HepG2 (cell line): Measurements from ENCODE around the gene CPM. TPM values are rescaled to one million over a fixed set of nuclear protein-coding genes. Genes with fewer than 3 reads are reported as not detected.

Experiments used
- ATAC-seq: fragments of 200-7000 bp; cut with Tn5 transposase; 3 replicates; pipeline ENCODE4 v1.9.1; 2020; ENCODE audit warnings: mild to moderate bottlenecking, moderate library complexity
- BruUV-seq: library from RNA; stranded (reverse); fragments of 400-500 nt; replicated peaks from 2 replicates; lab custom pipeline; 2021; lab: Mats Ljungman, UMichigan
- CTCF ChIA-PET: fragments of 300-600 bp; formaldehyde crosslinking; extraction: SDS; loops from one replicate; lab custom pipeline; 2021; ENCODE audit warnings: low total read pairs, inconsistent platforms, low intra/inter-chr PET ratio; lab: Yijun Ruan, JAX
- POLR2A ChIA-PET: fragments of 350-600 bp; sonication (Branson Sonifier 250); formaldehyde crosslinking; loops from one replicate; lab custom pipeline; 2020; ENCODE audit warnings: antibody characterized with exemption, inconsistent platforms; lab: Yijun Ruan, JAX
- DNase-seq: peaks from one replicate; pipeline ENCODE4 v3.0.0-alpha.2; 2015; ENCODE audit warnings: low spot score
- FAIRE-seq: peaks from 3 replicates; lab custom pipeline; 2011; peaks lifted over from hg19 to GRCh38; lab: Jason Lieb, UNC
- H2AFZ ChIP-seq: one replicate; pipeline ENCODE4 v1.6.1; 2011; ENCODE audit warnings: low read length, inconsistent platforms
- H3K27ac ChIP-seq: fragments of 300-600 bp; 3 replicates; pipeline ENCODE4 v1.8.0; 2011; ENCODE audit warnings: mixed run types, mild to moderate bottlenecking, mixed read lengths, low read length, inconsistent platforms; ENCODE audit not compliant: insufficient read depth; ENCODE audit errors: extremely low read length
- H3K27me3 ChIP-seq, 2 experiments: fragments of 200-600 bp in 1 of 2; 2 replicates in 1 of 2; 3 replicates in 1 of 2; pipeline versions ENCODE4 v1.6.0 to v1.8.0; 2011; ENCODE audit warnings: low read length in 2 of 2, mild to moderate bottlenecking in 2 of 2, moderate library complexity in 2 of 2, inconsistent platforms in 1 of 2; ENCODE audit not compliant: insufficient read depth in 2 of 2, control insufficient read depth in 1 of 2
- H3K36me3 ChIP-seq, 2 experiments: fragments of 200-600 bp in 1 of 2; replicated peaks in 1 of 2; 2 replicates in 1 of 2; 3 replicates in 1 of 2; pipeline versions ENCODE4 v1.5.1 to v1.8.0; 2011; ENCODE audit warnings: low read length in 2 of 2, inconsistent platforms in 1 of 2; ENCODE audit not compliant: insufficient read depth in 2 of 2, control insufficient read depth in 1 of 2
- H3K4me1 ChIP-seq: 2 replicates; pipeline ENCODE4 v1.5.1; 2012; ENCODE audit warnings: low read length, inconsistent platforms; ENCODE audit not compliant: insufficient read depth
- H3K4me2 ChIP-seq: 2 replicates; pipeline ENCODE4 v1.6.0; 2011; ENCODE audit warnings: low read depth, low read length, inconsistent platforms
- H3K4me3 ChIP-seq, 3 experiments: fragments of 200-600 bp in 1 of 3; sonication (generic), shearing (Covaris generic) in 1 of 3; replicated peaks in 1 of 3; 2 replicates each; pipeline ENCODE4 v1.5.1; 2011 to 2016; ENCODE audit warnings: low read length in 3 of 3, inconsistent platforms in 2 of 3, low read depth in 2 of 3, mild to moderate bottlenecking in 2 of 3, control low read depth in 1 of 3, mixed read lengths in 1 of 3; ENCODE audit not compliant: insufficient read depth in 1 of 3
- H3K79me2 ChIP-seq: one replicate; pipeline ENCODE4 v1.6.1; 2011; ENCODE audit warnings: low read length, inconsistent platforms; ENCODE audit not compliant: insufficient read depth
- H3K9ac ChIP-seq: 2 replicates; pipeline ENCODE4 v1.6.0; 2011; ENCODE audit warnings: mild to moderate bottlenecking, low read depth, low read length, inconsistent platforms; ENCODE audit not compliant: insufficient read depth
- H3K9me3 ChIP-seq: 2 replicates; pipeline ENCODE4 v1.5.1; 2012; ENCODE audit warnings: mild to moderate bottlenecking, low read length
- H4K20me1 ChIP-seq: 2 replicates; pipeline ENCODE4 v1.6.0; 2011; ENCODE audit warnings: inconsistent platforms, mild to moderate bottlenecking, low read length, moderate library complexity; ENCODE audit not compliant: insufficient read depth
- NFATC3 ChIP-seq: sonication (generic); formaldehyde crosslinking; IDR thresholded peaks from 2 replicates; pipeline ENCODE4 v1.5.1; 2020; ENCODE audit warnings: mild to moderate bottlenecking, missing genetic modification reagents
- POGZ ChIP-seq: sonication (generic); formaldehyde crosslinking; IDR thresholded peaks from 2 replicates; pipeline ENCODE4 v1.4.0; 2020; ENCODE audit warnings: mild to moderate bottlenecking, missing genetic modification reagents
- PRMT3 ChIP-seq: sonication (generic); formaldehyde crosslinking; IDR thresholded peaks from 2 replicates; pipeline ENCODE4 v1.8.1; 2022; ENCODE audit warnings: low read depth, mild to moderate bottlenecking, moderate library complexity, missing genetic modification reagents, borderline replicate concordance
- SALL1 ChIP-seq: sonication (generic); formaldehyde crosslinking; IDR thresholded peaks from 2 replicates; pipeline ENCODE4 v1.8.0; 2022; ENCODE audit warnings: mild to moderate bottlenecking, missing genetic modification reagents
- SP2 ChIP-seq: sonication (generic); formaldehyde crosslinking; IDR thresholded peaks from 2 replicates; pipeline ENCODE4 v1.5.1; 2020; ENCODE audit warnings: mild to moderate bottlenecking, missing genetic modification reagents
- ZFP41 ChIP-seq: sonication (generic); formaldehyde crosslinking; IDR thresholded peaks from 2 replicates; pipeline ENCODE4 v1.4.0; 2020; ENCODE audit warnings: mild to moderate bottlenecking, missing genetic modification reagents, borderline replicate concordance
- ZFP62 ChIP-seq: sonication (generic); formaldehyde crosslinking; IDR thresholded peaks from 2 replicates; pipeline ENCODE4 v1.4.0; 2020; ENCODE audit warnings: missing genetic modification reagents
- ZNF232 ChIP-seq: sonication (generic); formaldehyde crosslinking; IDR thresholded peaks from 2 replicates; pipeline ENCODE4 v1.4.0; 2020; ENCODE audit warnings: missing genetic modification reagents, borderline replicate concordance
- ZZZ3 ChIP-seq: sonication (generic); formaldehyde crosslinking; IDR thresholded peaks from 2 replicates; pipeline ENCODE4 v1.4.0; 2020; ENCODE audit warnings: missing genetic modification reagents, mild to moderate bottlenecking, borderline replicate concordance
- WGBS: methylation state at CpG from one replicate; pipeline ENCODE4 v1.1.6; 2017; ENCODE audit warnings: low lambda C conversion rate; 5-methylcytosine and 5-hydroxymethylcytosine counted together
- in situ Hi-C: cut with HindIII; loops from 2 replicates; pipeline ENCODE4 v1.10.0; 2017; ENCODE audit warnings: low pct_unique_long_range_greater_than_20kb; ENCODE audit not compliant: extremely low pct_ligation_motif_present
- intact Hi-C: fragments of 100-400 bp; cut with micrococcal nuclease; formaldehyde crosslinking; loops from one replicate; pipeline ENCODE4 v1.10.0; 2022; ENCODE audit not compliant: unreplicated experiment
- polyA plus RNA-seq, 8 experiments: library from polyadenylated mRNA; depleted of rRNA in 3 of 8; stranded (reverse) in 7 of 8; unstranded in 1 of 8; fragments of >200 nt; fragmentation: Illumina TruSeq in 4 of 8; extraction: Trizol in 4 of 8; gene quantifications; 2 replicates each; pipeline versions ENCODE4 v1.2.1 to v1.2.3, GENCODE V29; 2011 to 2016; ENCODE audit warnings: low read depth in 4 of 8, missing spikeins in 1 of 8, mixed read lengths in 1 of 8; ENCODE audit not compliant: insufficient read depth in 1 of 8
- total RNA-seq, 5 experiments: library from RNA; depleted of rRNA; stranded (reverse); fragments of >200 nt; fragmentation: Illumina TruSeq; extraction: Trizol; gene quantifications; 2 replicates each; pipeline ENCODE4 v1.2.3, GENCODE V29; 2016; ENCODE audit warnings: low read depth in 1 of 5

CPM gene
- total and polyA plus RNA-seq, 2 of the 13 experiments (the other 11 are each of a cell fraction or from before 2014, with no cell fraction given), result not detected

DNA sequence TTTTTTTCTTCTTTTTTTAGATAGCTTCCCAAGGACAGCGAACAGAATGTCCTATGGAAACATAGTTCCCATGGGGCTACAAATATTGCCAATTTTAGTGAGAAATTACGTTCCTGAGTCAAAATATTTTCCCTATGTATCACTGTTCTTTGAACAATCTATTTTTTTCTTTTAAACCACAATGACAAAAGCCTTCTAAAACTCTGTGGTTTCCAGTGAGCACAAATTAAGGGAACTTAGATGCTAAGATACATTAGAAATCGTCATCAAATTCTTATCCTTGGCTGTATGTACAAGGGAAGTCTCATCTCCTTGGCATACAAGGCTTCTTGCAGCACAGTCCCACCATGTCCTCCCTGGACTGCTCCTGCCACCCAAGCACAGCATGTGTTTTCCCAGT is 17.9 kb downstream of the CPM start:
- no peak for ATAC-seq
- in situ Hi-C loops (no loop called here), intact Hi-C loops (no loop called here)
- ChIA-PET POLR2A (no interaction called here), CTCF (no interaction called here)
- H3K36me3 ChIP-seq, result no peaks in the 10 kb centered on the region
- no peak overlapping the region for H3K9ac ChIP-seq
- no peak for DNase-seq
- H3K4me1 ChIP-seq, result no peaks in the 10 kb centered on the region
- BruUV-seq, result no TSS peak
- H3K79me2 ChIP-seq, result no peaks in the 10 kb centered on the region
- no peaks in the 10 kb centered on the region for H4K20me1 ChIP-seq
- no peak overlapping the region for H3K4me2 ChIP-seq
- H3K4me3 ChIP-seq, result no peak overlapping the region
- no peaks in the 10 kb centered on the region for H3K9me3 ChIP-seq
- H3K27ac ChIP-seq, result no peak overlapping the region
- TF ChIP-seq POGZ (no peak), SP2 (CRISPR knock-in tag) (no peak), SALL1 (CRISPR knock-in tag) (no peak), NFATC3 (CRISPR knock-in tag) (no peak), ZNF232 (CRISPR knock-in tag) (no peak), ZFP41 (no peak), PRMT3 (CRISPR knock-in tag) (no peak)
- TF ChIP-seq, all 625 proteins: peak for 0
- no peaks in the 10 kb centered on the region for H3K27me3 ChIP-seq
- 7% methylated on average over 3 of the region's 3 CpGs for WGBS
- FAIRE-seq, result no peak
- no peak overlapping the region for H2AFZ ChIP-seq

DNA sequence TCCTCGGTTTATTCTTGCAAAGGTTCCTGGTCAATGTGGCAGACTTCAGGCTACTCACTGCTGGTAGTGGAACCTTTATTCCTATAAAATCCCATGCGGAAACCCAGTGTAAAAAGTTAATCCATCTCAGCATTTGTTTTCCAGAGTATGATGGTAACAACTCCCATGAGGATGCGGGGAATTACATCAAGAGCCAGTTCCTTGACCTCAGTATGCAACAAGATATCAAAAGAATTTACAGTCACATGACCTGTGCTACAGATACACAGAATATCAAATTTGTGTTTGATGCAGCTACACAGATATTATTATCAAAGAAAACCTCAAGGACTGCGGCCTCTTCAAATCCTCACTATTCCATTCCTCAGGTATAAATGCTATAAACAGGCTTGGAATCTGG is 19.3 kb downstream of the CPM start:
- intact Hi-C loops, result no loop called here

More for the DNA sequence above, 19.3 kb downstream of the CPM start:
- no TSS peak for BruUV-seq
- Histone ChIP-seq H3K4me2 (no peak overlapping the region), H4K20me1 (no peaks in the 10 kb centered on the region), H3K4me1 (no peaks in the 10 kb centered on the region), H3K9me3 (no peaks in the 10 kb centered on the region), H3K79me2 (no peaks in the 10 kb centered on the region), H3K4me3 (no peak overlapping the region), H3K9ac (no peak overlapping the region), H3K27me3 (no peaks in the 10 kb centered on the region), H3K27ac (no peak overlapping the region), H3K36me3 (no peaks in the 10 kb centered on the region), H2AFZ (no peak overlapping the region)
- POLR2A ChIA-PET, result no interaction called here
- no peak for DNase-seq
- ATAC-seq, result no peak
- no peak for FAIRE-seq
- TF ChIP-seq ZFP62 (CRISPR knock-in tag), result no peak
- TF ChIP-seq ZZZ3 (CRISPR knock-in tag), result no peak
- 65% methylated on average over 4 of the region's 4 CpGs for whole genome bisulfite sequencing
- in situ Hi-C loops, result no loop called here
- CTCF ChIA-PET, result no interaction called here
